ENCODE data around the gene ADAMTSL5.
"Not testable (repeated sequence)": the region's sequence is repeated elsewhere in the genome, so short reads cannot be mapped to it uniquely, and the experiment has no call there.

The ADAMTSL5 gene

DNA sequence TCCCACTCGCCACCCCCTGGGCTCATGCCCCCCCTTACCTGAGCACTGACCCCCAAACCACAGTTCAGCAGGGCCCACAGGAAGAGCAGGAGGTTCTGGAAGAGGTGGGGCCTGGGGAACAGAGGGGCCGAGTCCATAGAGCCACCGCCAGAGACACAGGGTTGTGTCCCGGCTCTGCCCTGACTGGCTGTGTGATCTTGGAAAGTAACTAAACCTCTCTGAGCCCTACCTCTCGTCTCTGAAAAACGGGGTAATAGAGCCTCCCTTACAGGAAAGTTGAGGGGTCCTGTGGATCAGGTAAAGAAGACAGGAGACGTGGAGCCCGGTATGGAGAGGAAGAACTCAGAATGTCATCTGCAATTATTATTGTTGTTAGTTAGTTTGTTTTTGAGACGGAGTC lies 2.0 kb downstream of the ADAMTSL5 start:
- DNase-seq: no peak

DNA sequence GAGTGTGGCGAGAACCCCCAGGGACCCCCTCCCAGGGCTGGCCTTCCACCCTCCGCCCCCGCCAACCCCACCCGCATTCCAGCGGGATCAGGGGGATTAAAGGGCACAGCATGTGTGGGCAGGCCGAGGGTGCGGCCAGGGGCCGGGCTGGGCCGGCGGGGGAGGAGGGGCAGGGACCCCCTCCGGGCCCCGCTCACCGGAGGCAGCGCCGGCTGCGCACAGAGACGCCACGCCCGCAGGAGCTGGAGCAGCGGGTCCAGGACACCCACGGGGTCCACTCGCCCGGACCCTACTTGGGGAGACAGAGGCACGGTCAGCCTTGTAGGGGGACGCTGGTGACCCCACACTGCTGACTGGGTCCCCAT lies 2.4 kb downstream of the ADAMTSL5 start:
- DNase-seq: no peak

DNA sequence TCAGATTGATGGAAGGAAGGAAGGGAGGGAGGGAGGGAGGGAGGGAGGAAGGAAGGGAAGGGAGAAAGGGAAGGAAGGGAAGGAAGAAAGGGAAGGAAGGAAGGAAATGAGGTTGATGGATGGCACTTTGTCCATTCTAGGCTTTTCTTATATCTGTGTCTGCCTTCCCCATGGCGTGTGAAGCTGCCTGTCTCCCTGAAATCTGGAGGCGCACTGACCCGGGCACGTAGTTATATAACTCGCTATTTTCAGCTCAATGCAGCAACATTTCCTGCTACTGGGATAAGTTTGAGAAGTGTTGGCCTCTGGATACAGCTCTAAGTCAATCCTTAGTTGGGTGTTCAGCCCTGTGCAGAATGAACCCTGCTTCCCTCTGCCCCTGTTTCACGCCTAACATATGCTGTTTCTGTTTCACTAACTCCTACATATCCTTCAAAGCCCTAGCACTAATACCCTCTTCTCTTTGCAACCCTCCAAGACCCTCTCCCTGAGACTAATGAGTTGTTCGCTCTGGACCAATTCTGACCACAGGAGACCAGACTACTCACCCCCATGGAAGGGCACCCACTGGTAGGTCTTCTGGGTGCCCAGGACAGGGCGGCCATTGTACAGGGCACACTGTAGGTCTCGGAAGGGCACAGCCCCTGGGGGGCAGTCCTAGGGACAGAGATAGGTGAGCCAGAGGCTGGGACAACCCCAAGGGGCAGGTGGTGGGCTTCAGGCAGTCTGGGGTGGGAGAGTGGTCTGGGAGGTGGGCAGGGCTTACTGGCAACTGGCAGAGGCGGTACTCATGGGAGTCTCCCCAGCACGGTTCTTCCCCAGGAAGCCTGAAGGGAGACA lies 3.0 kb downstream of the ADAMTSL5 start:
- DNase-seq: no peak

DNA sequence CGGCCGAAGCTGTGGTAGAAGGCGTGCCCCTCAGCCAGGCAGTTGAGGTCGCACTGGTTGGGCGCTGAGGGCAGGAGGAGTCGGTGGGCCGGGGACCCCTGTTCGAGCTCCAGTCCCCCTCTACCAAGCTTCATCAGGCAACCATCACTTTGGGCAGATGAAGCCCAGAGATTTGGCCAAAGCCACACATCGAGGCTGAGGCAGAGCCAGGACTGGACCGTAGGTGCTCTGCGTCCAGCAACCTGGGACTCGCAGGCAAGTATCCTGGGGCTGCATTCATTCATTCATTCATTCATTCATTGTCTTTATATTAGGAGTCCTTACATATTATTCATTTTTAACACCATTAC lies 4.3 kb downstream of the ADAMTSL5 start:
- DNase-seq: no peak

DNA sequence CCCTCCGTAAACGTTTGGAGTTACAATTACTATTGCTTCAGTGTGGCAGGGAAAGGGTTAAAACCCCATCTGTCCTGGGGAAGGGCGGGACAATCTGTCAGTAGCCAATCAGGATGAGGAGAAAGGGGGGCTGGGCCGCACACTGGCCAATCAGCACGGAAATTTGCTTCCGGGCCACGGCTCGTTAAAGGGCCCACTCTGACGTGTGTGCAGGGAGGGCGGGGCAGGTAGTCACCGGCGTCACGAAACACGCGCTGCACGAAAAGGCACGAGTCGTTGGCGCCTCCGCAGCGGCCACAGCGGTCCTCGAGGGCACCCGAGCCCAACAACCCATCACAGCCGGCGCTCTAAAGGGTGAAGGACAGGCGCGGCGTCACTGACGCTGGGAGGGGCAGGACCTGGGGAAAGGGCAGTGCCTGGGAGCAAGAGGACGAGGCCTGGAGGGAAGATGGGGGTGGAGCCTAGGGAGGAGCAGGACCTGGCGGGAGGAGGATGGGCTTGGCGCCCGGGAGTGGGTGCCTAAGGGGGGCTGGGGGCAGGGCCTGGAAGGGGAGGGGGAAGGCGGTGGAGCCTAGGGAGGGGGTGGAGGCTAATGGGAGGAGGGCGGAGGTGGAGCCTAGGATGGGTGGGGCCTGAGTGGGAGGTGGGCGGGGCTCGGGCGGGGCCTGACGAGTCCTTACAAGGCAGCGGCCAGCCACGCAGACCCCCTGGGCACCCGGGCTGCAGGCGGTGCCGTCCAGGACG lies 4.9 kb downstream of the ADAMTSL5 start:
- DNase-seq: peak; percentile 96

DNA sequence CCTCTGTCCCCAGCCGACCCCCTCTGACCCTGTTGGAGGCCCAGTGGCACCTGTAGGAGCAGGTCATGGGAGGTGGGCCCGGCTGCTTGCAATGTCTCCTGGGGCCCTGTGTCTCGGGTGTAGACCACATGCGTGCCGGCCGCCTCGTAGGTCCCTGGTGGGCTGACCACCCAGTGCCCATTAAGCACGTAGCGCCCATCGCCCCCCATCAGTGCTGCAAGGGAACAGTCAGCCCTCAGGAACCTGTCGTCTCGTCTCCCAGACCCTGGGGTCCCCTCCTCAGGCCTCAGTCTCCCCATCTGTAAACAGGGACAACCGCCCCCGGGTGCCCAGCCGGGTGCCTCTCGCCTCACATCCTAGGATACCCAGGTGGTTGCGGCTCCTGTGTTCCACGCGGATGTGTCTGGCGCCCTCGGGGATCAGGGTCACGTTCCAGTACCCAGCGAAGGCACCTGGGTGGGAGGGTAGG lies 5.6 kb downstream of the ADAMTSL5 start:
- DNase-seq: no peak

DNA sequence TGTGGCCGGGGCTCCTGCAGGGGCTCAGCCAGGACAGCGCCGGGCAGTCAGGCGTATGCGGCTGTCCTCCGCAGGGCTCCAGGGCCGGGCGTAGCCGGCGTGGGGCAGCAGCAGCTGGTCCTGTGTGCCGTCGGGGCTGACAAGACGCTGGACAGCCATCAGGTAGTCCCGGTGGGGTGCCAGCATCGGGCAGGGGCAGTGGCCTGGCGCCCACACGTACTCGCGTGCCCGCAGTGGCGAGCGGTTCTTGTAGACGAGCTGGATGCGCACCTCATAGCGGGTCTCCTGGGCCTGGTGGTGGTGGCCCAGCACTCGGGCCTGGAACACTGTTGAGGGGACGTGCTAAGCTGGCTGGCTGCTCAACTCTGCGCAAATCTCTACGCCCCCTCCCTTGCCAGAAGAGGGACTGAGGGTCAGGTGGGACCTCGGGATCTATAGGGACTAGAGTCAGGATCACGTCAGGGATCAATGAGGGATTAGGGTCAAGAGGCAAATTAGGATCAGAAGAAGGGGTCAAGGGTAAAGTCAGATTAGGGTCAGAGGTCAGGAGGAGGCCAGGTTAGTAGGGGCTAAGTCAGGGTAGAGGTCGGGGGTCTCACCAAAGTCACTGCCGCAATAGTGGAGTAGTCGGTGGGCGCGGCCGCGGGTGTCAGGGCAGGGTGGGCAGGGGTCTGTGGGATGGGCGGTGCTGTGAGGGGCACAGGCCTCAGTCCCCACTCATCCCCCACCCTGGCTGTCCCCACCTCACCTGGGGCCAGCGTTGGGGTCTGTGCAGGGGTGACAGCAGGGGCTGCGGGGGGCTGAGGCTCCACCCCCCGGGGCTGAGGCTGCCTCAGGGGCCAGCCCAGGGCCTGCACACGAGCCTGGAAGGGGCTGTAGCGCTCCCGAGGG lies 6.6 kb downstream of the ADAMTSL5 start:
- no peak for DNase-seq

DNA sequence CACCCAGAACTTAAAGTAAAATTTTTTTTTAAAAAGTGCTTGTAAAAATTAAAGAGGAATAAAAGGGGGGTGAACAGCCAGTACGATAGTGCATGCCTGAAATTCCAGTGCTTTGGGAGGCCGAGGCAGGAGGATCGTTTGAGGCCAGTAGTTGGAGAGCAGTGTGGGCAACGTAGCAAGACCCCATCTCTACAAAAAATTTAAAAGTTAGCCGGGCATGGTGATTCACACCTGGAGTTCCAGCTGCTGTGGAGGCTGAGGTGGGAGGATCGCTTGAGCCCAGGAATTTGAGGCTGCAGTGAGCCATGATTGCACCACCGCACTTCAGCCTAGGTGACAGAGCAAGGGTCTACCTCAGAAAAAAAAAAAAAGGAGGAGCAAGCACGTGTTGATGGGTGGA lies 7.8 kb downstream of the ADAMTSL5 start:
- DNase-seq: no peak

DNA sequence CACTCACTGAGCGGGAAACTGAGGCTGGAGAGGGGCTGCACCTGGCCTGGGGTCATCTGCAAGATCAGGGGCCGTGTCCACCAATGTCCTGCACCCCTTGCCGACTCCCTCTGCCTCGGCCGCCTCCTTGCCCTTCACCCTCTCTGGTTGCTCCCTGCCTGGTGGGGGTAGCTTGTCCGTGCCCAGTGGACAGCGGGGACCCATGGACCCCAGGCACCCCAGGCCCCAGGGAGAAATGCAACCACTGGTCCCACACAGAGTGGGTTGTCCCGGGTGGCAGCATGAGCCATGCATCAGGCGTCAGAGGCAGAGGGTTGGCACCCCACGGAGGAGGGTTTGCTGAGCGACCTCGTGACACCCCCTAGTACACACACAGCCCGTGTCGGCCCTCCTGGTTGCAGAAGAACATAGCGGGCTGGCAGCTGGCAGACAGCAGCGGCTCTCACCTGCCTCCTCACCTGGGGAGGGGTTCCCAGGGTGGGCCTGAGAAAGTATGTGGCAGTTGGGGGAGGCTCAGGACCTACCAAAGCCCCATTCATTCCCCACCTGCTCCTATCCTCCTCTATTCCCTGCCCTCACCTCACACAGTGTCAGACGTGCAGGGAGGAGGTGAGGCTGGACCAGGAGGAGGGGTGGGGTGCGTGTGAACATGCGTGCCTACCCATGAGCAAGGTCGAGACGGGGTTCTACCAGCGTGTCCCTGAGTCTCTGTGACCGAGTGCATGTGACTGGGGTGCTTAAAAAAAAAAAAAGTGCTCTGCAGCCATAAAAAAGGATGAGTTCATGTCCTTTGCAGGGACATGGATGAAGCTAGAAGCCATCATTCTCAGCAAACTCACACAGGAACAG lies 8.7 kb downstream of the ADAMTSL5 start:
- no peak for DNase-seq

DNA sequence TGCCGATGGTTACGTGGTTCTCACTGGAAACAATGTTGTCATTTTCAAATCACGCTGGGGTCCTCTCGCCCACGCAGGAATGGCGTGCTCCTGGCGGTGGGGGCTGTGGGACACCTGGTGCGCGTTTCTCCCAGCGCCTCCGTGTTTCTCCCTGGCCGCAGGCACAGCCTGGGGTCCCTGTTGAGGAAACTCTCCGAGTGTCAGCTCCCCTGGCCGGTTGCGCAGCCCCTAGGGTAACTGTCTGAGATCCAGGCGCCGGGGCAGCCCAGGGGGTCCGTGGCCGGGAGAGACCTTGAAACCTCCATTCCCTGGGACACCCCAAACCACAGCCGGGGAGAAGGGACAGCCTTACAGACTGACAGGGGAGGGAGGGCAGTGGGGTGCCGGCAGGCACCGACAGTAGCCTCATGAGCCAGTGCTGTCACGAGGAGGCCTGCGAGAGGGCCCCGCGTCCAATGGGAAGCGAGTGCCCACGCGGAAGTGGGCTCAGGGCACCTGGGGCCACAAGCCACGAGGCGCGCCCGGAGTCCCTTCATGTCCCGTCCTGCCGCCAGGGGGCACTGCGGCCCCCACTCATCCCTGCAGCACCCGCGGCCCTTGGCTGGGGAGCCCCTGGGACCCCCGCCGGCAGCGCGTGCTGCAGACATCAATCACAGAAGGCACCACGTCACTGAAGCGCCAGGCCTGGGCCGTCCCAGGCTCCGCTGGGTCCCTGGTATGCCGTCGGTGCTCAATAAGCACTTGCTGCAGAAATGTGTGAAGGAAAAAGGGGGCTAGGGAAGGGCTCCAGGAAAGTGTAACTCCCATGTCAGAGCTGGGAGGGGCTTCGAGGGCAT lies 9.5 kb downstream of the ADAMTSL5 start:
- DNase-seq: no peak

DNA sequence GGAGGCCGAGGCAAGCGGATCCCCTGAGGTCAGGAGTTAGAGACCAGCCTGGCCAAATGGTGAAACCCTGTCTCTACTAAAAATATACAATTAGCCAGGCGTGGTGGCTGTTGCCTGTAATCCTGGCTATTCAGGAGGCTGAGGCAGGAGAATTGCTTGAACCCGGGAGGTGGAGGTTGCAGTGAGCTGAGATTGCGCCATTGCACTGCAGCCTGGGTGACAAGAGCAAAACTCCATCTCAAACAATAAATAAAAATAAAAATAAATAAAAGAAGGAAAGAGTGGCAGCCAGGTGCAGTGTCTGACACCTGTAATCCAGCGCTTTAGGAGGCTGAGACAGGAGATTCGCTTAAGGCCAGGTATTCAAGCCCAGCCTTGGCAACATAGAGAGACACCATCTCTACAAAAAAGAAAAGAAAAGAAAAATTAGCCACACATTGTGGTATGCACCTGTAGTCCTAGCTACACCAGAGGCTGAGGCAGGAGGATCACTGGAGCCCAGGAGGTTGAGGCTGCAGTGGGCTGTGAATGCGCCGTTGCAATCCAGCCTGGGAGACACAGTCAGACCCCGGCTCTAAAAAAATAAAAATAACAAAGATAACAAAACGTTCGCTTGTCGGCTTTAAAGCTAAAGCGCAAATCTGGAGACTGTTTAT lies 10.3 kb downstream of the ADAMTSL5 start:
- DNase-seq: no peak

DNA sequence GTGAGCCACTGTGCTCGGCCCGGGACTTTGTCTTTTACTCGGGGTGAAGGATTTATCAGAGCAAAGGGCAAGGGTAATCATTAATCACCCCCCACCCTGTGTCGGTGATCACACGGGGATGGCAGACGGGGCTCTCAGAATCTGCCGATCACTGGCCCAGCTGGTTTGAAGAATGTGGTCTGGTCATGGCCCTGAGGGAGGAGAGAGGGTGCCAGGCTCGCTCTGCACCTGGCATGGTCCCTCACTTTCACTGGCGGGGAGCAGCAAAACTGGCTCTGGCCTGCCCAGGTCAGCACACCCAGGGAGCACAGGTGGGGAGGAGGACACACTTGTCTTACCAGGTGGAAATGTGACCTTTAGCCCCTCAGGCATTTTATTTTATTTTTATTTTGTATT lies 11.6 kb downstream of the ADAMTSL5 start:
- DNase-seq: no peak

DNA sequence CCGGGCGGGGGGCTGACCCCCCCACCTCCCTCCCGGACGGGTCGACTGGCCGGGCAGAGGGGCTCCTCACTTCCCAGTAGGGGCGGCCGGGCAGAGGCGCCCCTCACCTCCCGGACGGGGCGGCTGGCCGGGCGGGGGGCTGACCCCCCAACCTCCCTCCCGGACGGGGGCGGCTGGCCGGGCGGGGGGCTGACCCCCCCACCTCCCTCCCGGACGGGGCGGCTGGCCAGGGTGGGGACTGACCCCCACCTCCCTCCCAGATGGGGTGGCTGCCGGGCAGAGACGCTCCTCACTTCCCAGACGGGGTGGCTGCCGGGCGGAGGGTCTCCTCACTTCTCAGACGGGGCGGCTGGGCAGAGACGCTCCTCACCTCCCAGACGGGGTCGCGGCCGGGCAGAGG lies 13.6 kb downstream of the ADAMTSL5 start:
- DNase-seq: not testable (repeated sequence)

DNA sequence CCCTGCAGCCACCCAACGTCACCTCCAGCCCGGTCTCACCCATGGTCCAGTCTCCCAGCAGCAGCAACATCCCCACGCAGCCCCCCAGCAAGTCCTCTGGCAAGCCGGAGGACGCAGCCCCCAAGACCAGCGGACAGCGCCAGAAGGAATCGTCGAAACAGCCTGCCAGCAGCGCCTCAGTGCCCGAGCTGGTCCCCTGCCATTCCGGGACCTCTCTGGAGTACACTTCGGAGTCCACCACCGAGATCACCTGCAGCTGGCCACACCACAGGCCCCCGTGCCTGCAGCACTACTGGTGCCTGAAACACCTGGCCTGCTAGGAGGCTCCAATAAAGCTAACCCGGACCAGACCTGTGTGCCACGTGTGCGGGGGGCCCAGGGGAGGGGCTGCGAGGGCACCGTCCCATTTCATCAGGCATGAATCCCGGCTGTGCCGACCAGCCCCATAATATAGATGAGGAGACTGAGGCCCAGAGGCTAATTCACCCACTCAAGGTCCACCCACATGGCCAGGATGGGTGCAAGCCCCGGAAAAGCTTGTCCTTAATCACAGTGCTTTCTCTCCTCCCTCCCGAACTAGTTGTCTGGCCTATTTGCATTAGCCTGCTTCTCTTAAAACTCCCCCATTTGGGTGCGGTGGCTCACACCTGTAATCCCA lies 15.1 kb downstream of the ADAMTSL5 start:
- no peak for DNase-seq

DNA sequence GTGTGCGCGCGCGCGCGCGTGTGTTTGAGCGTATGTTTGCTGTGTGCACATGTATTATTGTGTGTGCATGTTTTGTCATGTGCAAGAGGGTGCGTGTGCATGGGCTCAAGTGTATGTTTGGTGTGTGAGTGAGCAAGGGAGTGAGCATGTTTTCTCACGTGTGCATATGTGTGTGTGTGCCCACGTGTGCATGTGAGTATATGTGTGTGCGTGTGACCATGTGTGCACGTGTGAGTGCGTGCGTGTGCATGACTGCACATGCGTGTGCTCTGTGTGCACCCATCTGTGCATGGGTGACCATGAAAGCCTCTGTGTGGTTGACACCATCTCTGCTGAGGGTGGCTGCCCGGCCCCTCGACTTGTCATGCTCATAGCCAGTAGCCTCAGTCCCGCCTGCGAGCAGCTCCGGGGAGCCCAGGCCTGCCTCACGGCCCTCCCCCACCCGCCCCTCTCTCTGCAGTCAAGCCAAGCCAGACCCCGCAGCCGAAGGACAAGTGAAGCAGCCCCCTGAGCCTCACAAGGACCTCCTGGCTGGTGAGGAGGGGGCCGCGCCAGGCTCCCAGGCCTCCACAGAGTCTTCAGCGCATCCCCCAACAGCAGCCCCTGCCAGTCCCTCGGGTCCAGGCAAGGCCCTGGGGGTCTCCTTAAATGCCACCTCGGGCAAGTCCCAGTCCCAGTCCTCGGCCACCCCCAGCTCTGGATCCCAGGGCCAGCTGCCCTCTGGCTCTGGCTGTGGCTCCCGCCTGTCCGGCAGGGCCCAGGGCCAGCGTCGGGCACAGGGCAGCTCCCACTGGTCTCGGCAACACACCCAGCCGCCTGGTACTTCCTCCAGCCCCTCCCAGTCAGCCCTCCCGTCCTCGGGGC lies 15.9 kb downstream of the ADAMTSL5 start:
- no peak for DNase-seq

DNA sequence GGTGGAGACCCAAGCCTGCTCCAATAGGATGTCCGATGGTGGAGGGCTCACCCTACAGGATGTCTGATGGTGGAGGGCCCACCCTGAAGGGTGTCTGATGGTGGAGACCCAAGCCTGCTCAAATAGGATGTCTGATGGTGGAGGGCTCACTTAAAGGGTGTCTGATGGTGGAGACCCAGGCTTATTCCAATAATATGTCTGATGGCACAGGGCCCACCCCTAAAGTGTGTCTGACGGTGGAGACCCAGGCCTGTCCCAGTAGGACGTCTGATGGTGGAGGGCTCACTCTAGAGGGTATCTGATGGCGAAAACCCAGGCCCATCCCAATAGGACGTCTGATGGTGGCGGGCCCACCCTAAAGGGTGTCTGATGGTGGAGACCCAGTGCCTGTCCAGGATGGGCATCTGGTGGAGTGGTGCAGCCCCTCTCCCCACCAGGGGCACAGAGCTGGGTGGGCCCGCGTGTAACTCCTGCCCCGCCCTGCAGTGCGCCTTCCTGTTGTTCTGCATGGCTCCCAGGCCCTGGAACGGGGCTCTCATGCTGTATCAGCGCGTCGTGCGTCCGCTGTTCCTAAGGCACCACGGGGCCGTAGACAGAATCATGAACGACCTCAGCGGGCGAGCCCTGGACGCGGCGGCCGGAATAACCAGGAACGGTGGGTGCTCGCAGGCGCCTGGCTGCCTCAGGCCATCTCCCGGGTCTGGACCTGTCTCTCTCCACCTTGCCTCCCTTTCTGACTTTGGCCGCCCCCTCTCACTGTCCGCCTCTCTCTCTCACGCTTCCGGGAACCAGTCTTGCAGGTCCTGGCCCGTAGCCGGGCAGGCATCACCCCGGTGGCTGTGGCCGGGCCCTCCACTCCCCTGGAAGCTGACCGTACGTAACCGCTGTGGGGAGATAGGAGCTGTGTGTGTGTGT lies 16.8 kb downstream of the ADAMTSL5 start:
- DNase-seq: no peak

DNA sequence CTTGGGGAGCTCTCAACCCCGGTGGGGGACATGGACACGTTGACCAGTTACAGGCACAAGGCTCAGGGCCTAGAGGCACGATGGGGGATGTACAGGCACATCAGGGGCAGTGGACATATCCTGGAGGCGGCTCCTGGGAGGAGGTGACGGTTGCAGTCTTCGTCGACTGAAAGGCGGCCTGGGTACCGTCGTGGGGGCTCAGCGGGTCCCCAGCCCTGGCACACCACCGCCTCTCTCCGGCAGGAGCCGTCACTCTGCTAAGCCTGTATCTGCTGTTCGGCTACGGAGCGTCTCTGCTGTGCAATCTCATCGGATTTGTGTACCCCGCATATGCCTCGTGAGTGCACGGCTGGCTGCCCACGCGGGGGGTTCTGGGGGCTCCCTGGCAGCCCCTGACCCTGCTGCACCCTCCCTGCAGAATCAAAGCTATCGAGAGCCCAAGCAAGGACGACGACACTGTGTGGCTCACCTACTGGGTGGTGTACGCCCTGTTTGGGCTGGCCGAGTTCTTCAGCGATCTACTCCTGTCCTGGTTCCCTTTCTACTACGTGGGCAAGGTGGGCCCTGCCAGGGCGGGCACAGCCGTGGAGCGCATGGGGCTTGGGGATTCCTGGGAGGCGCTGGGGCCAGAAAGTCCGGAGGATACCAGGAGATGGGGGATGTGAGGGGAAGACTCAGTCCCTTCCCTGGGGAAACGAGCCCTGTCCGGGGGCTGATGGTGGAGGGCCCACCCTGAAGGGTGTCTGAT lies 17.6 kb downstream of the ADAMTSL5 start:
- no peak for DNase-seq
